ENCODE results near the gene KLHL29. TPM values are rescaled to one million over a fixed set of nuclear protein-coding genes. Genes with fewer than 3 reads are reported as not detected.

KLHL29 gene
- total RNA-seq, 1 experiment from 2014 or later = 3.4 TPM

DNA sequence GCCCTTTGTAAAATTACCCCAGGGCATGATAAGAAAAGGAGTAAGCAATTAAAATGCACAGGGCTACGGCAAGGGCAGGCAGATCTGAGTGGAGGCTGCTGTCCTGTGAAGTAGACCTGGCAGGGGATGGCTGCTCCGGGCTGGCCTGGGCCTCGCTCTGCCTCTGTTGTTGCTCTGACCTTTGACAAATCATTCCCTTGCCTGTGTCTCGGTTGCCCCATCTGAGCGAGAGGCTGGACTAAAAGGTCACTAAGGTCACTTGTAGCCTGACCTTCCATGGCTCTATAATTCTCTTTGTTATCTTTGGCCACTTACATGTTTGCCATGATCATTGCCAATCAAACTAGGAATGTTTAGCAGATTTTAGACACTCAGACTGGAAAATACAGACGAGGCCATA, 118.1 kb downstream of the KLHL29 start:
- POLR2A ChIA-PET (ENCODE audit: unreplicated experiment) = no interaction called here
- no peaks in the 10 kb centered on the region for H3F3A ChIP-seq (ENCODE audit: insufficient read depth, low read depth)
- DNase-seq = no peak
- no peaks in the 10 kb centered on the region for H3K36me3 ChIP-seq (ENCODE audit: low read depth)
- H4K20me1 ChIP-seq (ENCODE audit: insufficient read depth) = 0 out of 2 replicates have a peak, but pooled peaks cover 4% of the 10 kb centered on the region
- TF ChIP-seq, protein P1, sequence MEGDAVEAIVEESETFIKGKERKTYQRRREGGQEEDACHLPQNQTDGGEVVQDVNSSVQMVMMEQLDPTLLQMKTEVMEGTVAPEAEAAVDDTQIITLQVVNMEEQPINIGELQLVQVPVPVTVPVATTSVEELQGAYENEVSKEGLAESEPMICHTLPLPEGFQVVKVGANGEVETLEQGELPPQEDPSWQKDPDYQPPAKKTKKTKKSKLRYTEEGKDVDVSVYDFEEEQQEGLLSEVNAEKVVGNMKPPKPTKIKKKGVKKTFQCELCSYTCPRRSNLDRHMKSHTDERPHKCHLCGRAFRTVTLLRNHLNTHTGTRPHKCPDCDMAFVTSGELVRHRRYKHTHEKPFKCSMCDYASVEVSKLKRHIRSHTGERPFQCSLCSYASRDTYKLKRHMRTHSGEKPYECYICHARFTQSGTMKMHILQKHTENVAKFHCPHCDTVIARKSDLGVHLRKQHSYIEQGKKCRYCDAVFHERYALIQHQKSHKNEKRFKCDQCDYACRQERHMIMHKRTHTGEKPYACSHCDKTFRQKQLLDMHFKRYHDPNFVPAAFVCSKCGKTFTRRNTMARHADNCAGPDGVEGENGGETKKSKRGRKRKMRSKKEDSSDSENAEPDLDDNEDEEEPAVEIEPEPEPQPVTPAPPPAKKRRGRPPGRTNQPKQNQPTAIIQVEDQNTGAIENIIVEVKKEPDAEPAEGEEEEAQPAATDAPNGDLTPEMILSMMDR (conservative IDR thresholded peaks at IDR 0.05) = no peak
- TF ChIP-seq EZH2 (IDR thresholded peaks at IDR 0.05; ENCODE audit: low read depth) = no peak
- H3K27me3 ChIP-seq (ENCODE audit: insufficient read depth, low read depth) = no peaks in the 10 kb centered on the region
- H2AFZ ChIP-seq = no peak overlapping the region
- intact Hi-C loops (cut with micrococcal nuclease; ENCODE audit: unreplicated experiment) = no loop called here
- H3K9me2 ChIP-seq (ENCODE audit: insufficient read depth) = no peaks in the 10 kb centered on the region
- CTCF ChIA-PET = no interaction called here
- no TSS peak for BruUV-seq (replicated peaks)
- no peaks in the 10 kb centered on the region for H3K9me3 ChIP-seq (ENCODE audit: insufficient read depth, low read depth)
- no peaks in the 10 kb centered on the region for H3K79me2 ChIP-seq (ENCODE audit: low read depth)
- H3K4me1 ChIP-seq (replicated peaks; ENCODE audit: insufficient read depth) = no peaks in the 10 kb centered on the region
- no peak overlapping the region for H3K27ac ChIP-seq
- no peak overlapping the region for H3K4me2 ChIP-seq
- H3K4me3 ChIP-seq = no peak overlapping the region

- Histone ChIP-seq H3K79me2 (ENCODE audit: low read depth) (no peaks in the 10 kb centered on the region), H3K27me3 (ENCODE audit: insufficient read depth, low read depth) (no peaks in the 10 kb centered on the region), H3F3A (ENCODE audit: insufficient read depth, low read depth) (no peaks in the 10 kb centered on the region), H4K20me1 (ENCODE audit: insufficient read depth) (0 out of 2 replicates have a peak, but pooled peaks cover 4% of the 10 kb centered on the region), H3K27ac (no peak overlapping the region), H3K4me3 (no peak overlapping the region), H3K36me3 (ENCODE audit: low read depth) (no peaks in the 10 kb centered on the region), H3K9me3 (ENCODE audit: insufficient read depth, low read depth) (no peaks in the 10 kb centered on the region), H3K9me2 (ENCODE audit: insufficient read depth) (no peaks in the 10 kb centered on the region), H2AFZ (no peak overlapping the region), H3K4me1 (replicated peaks; ENCODE audit: insufficient read depth) (no peaks in the 10 kb centered on the region), H3K4me2 (no peak overlapping the region)
- ChIA-PET POLR2A (ENCODE audit: unreplicated experiment) (no interaction called here), CTCF (no interaction called here)
- DNase-seq = no peak
- no TSS peak for BruUV-seq (replicated peaks)
- no peak for TF ChIP-seq EZH2 (IDR thresholded peaks at IDR 0.05; ENCODE audit: low read depth)
- TF ChIP-seq, protein P1 (conservative IDR thresholded peaks at IDR 0.05) = no peak
- intact Hi-C loops (cut with micrococcal nuclease; ENCODE audit: unreplicated experiment) = no loop called here
These were observed 118.7 kb downstream of the KLHL29 start for GRCh38 chr2:23503682-23504081.

GRCh38 chr2:23504591-23504990, 119.6 kb downstream of the KLHL29 start:
- ChIA-PET CTCF (interaction anchor here (0.5 kb wide), 1 partner anchor 100 kb away, joined by 3 read pairs; no protein-coding TSS in a partner anchor), POLR2A (ENCODE audit: unreplicated experiment) (no interaction called here)
- no peaks in the 10 kb centered on the region for H3K9me2 ChIP-seq (ENCODE audit: insufficient read depth)
- H3K27me3 ChIP-seq (ENCODE audit: insufficient read depth, low read depth) = no peaks in the 10 kb centered on the region
- H3F3A ChIP-seq (ENCODE audit: insufficient read depth, low read depth) = no peaks in the 10 kb centered on the region
- H3K4me3 ChIP-seq = no peak overlapping the region
- no peaks in the 10 kb centered on the region for H3K79me2 ChIP-seq (ENCODE audit: low read depth)
- no peaks in the 10 kb centered on the region for H3K4me1 ChIP-seq (replicated peaks; ENCODE audit: insufficient read depth)
- H3K27ac ChIP-seq = no peak overlapping the region
- H3K4me2 ChIP-seq = no peak overlapping the region
- H3K9me3 ChIP-seq (ENCODE audit: insufficient read depth, low read depth) = no peaks in the 10 kb centered on the region
- intact Hi-C loops (cut with micrococcal nuclease; ENCODE audit: unreplicated experiment) = no loop called here
- H4K20me1 ChIP-seq (ENCODE audit: insufficient read depth) = no peaks in the 10 kb centered on the region
- TF ChIP-seq EZH2 (IDR thresholded peaks at IDR 0.05; ENCODE audit: low read depth) = no peak
- TF ChIP-seq, protein P1 (conservative IDR thresholded peaks at IDR 0.05) = no peak
- DNase-seq = no peak
- no peak overlapping the region for H2AFZ ChIP-seq
- no TSS peak for BruUV-seq (replicated peaks)
- H3K36me3 ChIP-seq (ENCODE audit: low read depth) = no peaks in the 10 kb centered on the region
